Skeletal muscle tissue (tissue), 4 donors: Measurements from ENCODE around the gene CSF3R. TPM values are rescaled to one million over a fixed set of nuclear protein-coding genes. Genes with fewer than 3 reads are reported as not detected.

Experiments
- H3K27ac ChIP-seq: one replicate; pipeline ENCODE4 v1.7.0; 2013; ENCODE audit warnings: mild to moderate bottlenecking, low read depth, low read length, inconsistent platforms
- H3K27me3 ChIP-seq, 3 donors: one replicate each; pipeline ENCODE4 v1.7.0; 2013; ENCODE audit warnings: low read length in 3 of 3; ENCODE audit not compliant: control insufficient read depth in 3 of 3, insufficient read depth in 3 of 3
- H3K36me3 ChIP-seq, 3 donors: one replicate each; pipeline ENCODE4 v1.7.0; 2013; ENCODE audit warnings: low read length in 3 of 3; ENCODE audit not compliant: control insufficient read depth in 3 of 3, insufficient read depth in 3 of 3
- H3K4me1 ChIP-seq, 3 donors: one replicate each; pipeline ENCODE4 v1.7.0; 2013; ENCODE audit warnings: low read length in 3 of 3, mild to moderate bottlenecking in 3 of 3; ENCODE audit not compliant: control insufficient read depth in 3 of 3, insufficient read depth in 3 of 3
- H3K4me3 ChIP-seq, 3 donors: one replicate each; pipeline ENCODE4 v1.7.0; 2013; ENCODE audit warnings: low read length in 3 of 3
- H3K9ac ChIP-seq, 3 donors: one replicate each; pipeline ENCODE4 v1.7.0; 2013; ENCODE audit warnings: low read length in 3 of 3, mild to moderate bottlenecking in 3 of 3, moderate library complexity in 2 of 3, low read depth in 1 of 3
- H3K9me3 ChIP-seq, 3 donors: one replicate each; pipeline ENCODE4 v1.7.0; 2013; ENCODE audit warnings: low read length in 3 of 3; ENCODE audit not compliant: control insufficient read depth in 3 of 3
- total RNA-seq: library from RNA; depleted of rRNA; stranded (reverse); fragments of >200 nt; gene quantifications from one replicate; pipeline ENCODE4 v1.2.3, GENCODE V29; 2014
- donor health status: Osteomylitis.

CSF3R gene
- total RNA-seq, 1 donor from 2014 or later: 3.7 TPM

DNA sequence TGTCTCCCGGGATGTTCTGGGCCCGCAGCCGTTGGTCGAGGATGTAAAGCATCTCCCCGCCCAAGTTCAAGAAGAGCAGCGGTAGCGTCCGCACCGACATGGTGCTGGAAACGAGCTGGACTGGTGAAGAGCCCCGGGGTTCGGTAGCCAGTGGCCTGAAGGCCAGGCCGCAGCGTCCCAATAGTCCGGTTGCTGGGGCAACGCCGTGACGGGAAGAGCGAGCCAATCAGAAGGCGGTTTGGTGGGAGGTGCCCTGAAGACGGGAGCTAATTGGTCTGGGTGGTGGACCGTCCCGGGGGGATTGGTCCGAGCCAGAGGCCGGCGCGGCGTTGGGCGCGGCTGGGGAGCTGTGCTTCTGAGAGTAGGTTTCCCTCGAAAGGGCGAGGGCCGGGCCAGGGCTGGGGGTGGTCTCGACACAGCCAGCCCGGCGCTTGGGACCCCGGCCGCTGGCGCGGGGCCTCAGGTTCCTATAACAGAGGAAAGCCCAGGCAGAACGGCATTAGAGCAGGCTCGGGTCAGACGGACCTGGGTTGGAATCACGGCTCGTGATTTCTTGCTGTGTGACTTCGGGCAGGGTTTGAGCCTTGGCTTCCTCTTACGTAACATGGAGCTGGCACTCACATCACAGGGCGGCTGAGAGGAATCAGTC lies 32.3 kb downstream of the CSF3R start, which contains the start of gene OSCP1:
OSCP1 (minus strand) TSS at position 182 of the 649 bp plus-strand sequence; CDS start at position 100, 82 bp downstream.
- peak within 1 kb of the TSS; percentile 96 for H3K27ac ChIP-seq
- peak within 1 kb of the TSS; percentile 82 to 89 (median 89) for H3K4me3 ChIP-seq
- peaks cover 7 to 13% (median 12%) of the 10 kb centered on the region in 3 donors for H3K36me3 ChIP-seq
- H3K4me1 ChIP-seq: peaks cover 4 to 9% (median 5%) of the 10 kb centered on the region in 3 donors
- no peaks in the 10 kb centered on the region for H3K9me3 ChIP-seq
- H3K27me3 ChIP-seq: no peaks in the 10 kb centered on the region
- H3K9ac ChIP-seq: peak within 1 kb of the TSS; percentile 91 to 97 (median 93)

- Histone ChIP-seq H3K27ac (no peak overlapping the region), H3K4me1 (peaks cover 4 to 9% (median 5%) of the 10 kb centered on the region in 3 donors), H3K9me3 (no peaks in the 10 kb centered on the region), H3K4me3 (no peak overlapping the region), H3K36me3 (peaks cover 0 to under 1% (median 0%) of the 10 kb centered on the region in 3 donors), H3K27me3 (no peaks in the 10 kb centered on the region), H3K9ac (peak overlapping the region in 1 of 3 donors; percentile 8)
These were observed 34.1 kb downstream of the CSF3R start for GRCh38 chr1:36448530-36449056.

GRCh38 chr1:36447450-36447849 lies 35.3 kb downstream of the CSF3R start:
- Histone ChIP-seq H3K27me3 (no peaks in the 10 kb centered on the region), H3K9me3 (no peaks in the 10 kb centered on the region), H3K9ac (no peak overlapping the region), H3K4me1 (peaks cover 4 to 9% (median 5%) of the 10 kb centered on the region in 3 donors), H3K4me3 (no peak overlapping the region), H3K36me3 (peaks cover 0 to 4% (median 0%) of the 10 kb centered on the region in 3 donors), H3K27ac (no peak overlapping the region)

DNA sequence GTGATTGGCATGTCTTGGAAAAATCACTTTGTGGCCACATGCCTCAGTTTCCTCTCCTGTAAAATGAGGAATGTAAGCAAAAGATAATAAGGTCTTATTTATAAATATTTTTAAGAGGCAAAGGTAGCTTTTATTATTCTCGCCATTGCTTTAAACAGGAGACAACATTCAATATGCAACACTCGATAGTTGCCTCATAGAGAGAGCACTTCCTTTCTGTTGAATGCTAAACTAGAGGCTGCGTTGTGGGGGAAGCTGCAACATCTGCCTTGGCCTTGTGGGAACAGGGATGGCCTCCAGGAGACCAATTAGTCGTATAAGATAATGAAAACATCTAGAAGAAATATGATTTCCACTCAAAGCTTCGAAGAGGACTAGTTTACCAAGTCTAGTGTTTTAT lies 36.0 kb downstream of the CSF3R start:
- no peaks in the 10 kb centered on the region for H3K9me3 ChIP-seq
- no peak overlapping the region for H3K27ac ChIP-seq
- H3K4me1 ChIP-seq: peaks cover 4 to 8% (median 5%) of the 10 kb centered on the region in 3 donors
- no peaks in the 10 kb centered on the region for H3K27me3 ChIP-seq
- H3K36me3 ChIP-seq: peaks cover 0 to 4% (median 0%) of the 10 kb centered on the region in 3 donors
- H3K4me3 ChIP-seq: no peak overlapping the region
- H3K9ac ChIP-seq: no peak overlapping the region

- peaks cover 0 to 4% (median 0%) of the 10 kb centered on the region in 3 donors for H3K36me3 ChIP-seq
- no peak overlapping the region for H3K27ac ChIP-seq
- no peak overlapping the region for H3K4me3 ChIP-seq
- no peaks in the 10 kb centered on the region for H3K9me3 ChIP-seq
- H3K9ac ChIP-seq: no peak overlapping the region
- no peaks in the 10 kb centered on the region for H3K27me3 ChIP-seq
- H3K4me1 ChIP-seq: peaks cover 4 to 5% (median 4%) of the 10 kb centered on the region in 3 donors
These were observed 36.4 kb downstream of the CSF3R start for GRCh38 chr1:36446271-36446670.

DNA sequence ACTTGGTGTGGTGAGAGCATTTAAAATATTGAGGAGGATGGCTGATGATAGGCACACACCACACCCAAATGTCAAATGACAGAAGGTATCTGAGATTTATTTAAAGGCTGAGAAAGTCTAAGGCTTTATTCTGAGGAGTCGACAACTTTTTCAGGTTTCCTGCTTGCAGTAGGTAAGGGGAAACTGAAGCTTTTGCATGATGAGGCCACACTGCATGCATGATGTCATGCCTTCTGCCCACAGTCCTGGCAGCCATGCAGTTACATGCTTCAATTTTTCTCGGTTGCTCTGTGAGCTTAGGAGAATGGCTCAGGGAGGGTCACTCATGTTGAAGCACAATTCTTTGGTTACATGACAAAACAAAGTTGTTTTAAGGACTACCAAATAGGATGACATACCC lies 39.4 kb downstream of the CSF3R start:
- no peaks in the 10 kb centered on the region for H3K4me1 ChIP-seq

GRCh38 chr1:36442337-36442736 lies 40.4 kb downstream of the CSF3R start:
- Histone ChIP-seq H3K4me3 (no peak overlapping the region), H3K4me1 (no peaks in the 10 kb centered on the region), H3K36me3 (peaks cover 4% of the 10 kb centered on the region in 3 donors), H3K27me3 (no peaks in the 10 kb centered on the region), H3K9me3 (no peaks in the 10 kb centered on the region), H3K9ac (no peak overlapping the region), H3K27ac (no peak overlapping the region)

More for the DNA sequence above, 39.4 kb downstream of the CSF3R start:
- no peak overlapping the region for H3K4me3 ChIP-seq
- H3K9ac ChIP-seq: no peak overlapping the region
- H3K27ac ChIP-seq: no peak overlapping the region
- H3K9me3 ChIP-seq: no peaks in the 10 kb centered on the region
- H3K27me3 ChIP-seq: no peaks in the 10 kb centered on the region
- peaks cover 4% of the 10 kb centered on the region in 3 donors for H3K36me3 ChIP-seq

- Histone ChIP-seq H3K36me3 (peaks cover 4% of the 10 kb centered on the region in 3 donors), H3K27me3 (no peaks in the 10 kb centered on the region), H3K9me3 (no peaks in the 10 kb centered on the region), H3K9ac (no peak overlapping the region), H3K27ac (no peak overlapping the region), H3K4me3 (no peak overlapping the region), H3K4me1 (no peaks in the 10 kb centered on the region)
These were observed 42.1 kb downstream of the CSF3R start for GRCh38 chr1:36440646-36441045.

- H3K36me3 ChIP-seq: peaks cover 4% of the 10 kb centered on the region in 3 donors
- no peaks in the 10 kb centered on the region for H3K27me3 ChIP-seq
- H3K27ac ChIP-seq: no peak overlapping the region
- H3K4me1 ChIP-seq: no peaks in the 10 kb centered on the region
- no peaks in the 10 kb centered on the region for H3K9me3 ChIP-seq
- H3K4me3 ChIP-seq: no peak overlapping the region
- H3K9ac ChIP-seq: no peak overlapping the region
These were observed 42.7 kb downstream of the CSF3R start for GRCh38 chr1:36440044-36440443.

DNA sequence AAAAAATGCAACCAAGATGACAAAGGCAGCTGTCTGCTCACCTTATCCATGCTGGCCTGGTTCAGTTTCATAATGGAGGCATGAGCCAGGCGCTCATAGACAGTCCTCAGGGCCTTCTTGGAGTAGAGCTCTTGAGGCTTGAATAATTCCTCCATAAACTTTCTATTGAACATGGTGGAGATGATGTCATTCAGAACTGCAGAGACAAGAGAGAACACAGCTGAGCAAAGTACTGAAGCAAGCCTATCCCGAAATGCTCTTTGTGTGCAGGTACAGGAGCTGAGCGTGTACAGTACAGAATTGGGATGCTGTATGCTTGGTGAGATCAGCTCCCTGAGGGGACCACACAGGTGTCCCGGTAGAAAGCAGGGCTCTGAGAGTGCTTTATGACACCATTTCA lies 44.0 kb downstream of the CSF3R start:
- H3K4me1 ChIP-seq: no peaks in the 10 kb centered on the region
- no peak overlapping the region for H3K27ac ChIP-seq
- H3K4me3 ChIP-seq: no peak overlapping the region
- no peak overlapping the region for H3K9ac ChIP-seq
- H3K36me3 ChIP-seq: peaks cover 4 to 7% (median 4%) of the 10 kb centered on the region in 3 donors
- no peaks in the 10 kb centered on the region for H3K27me3 ChIP-seq
- no peaks in the 10 kb centered on the region for H3K9me3 ChIP-seq
